Lower leg skin (tissue), 4 donors: ENCODE measurements around the gene ANKRD2. TPM values are rescaled to one million over a fixed set of nuclear protein-coding genes. Genes with fewer than 3 reads are reported as not detected.
"Not testable (repeated sequence)": the region's sequence is repeated elsewhere in the genome, so short reads cannot be mapped to it uniquely, and the experiment has no call there.

Experiments
- DNase-seq, 2 donors: peaks; one replicate each; pipeline ENCODE4 v3.0.0-alpha.2; 2019; ENCODE audit warnings: low spot score in 2 of 2
- H3K4me3 ChIP-seq: fragments of 200-600 bp; sonication (generic); 2 replicates; pipeline ENCODE4 v1.5.1; 2017; ENCODE audit warnings: mild to moderate bottlenecking, low read depth; ENCODE audit not compliant: poor library complexity, severe bottlenecking
- CTCF ChIP-seq, 3 donors: fragments of 450-650 bp; IDR thresholded peaks; one replicate each; pipeline ENCODE4 v1.5.1; 2016; ENCODE audit warnings: antibody characterized with exemption in 3 of 3, mild to moderate bottlenecking in 3 of 3, moderate library complexity in 2 of 3
- POLR2A ChIP-seq, 2 donors: fragments of 450-650 bp; IDR thresholded peaks; one replicate each; pipeline ENCODE4 v1.6.1; 2016 to 2017; ENCODE audit warnings: antibody characterized with exemption in 2 of 2, mild to moderate bottlenecking in 1 of 2, moderate library complexity in 1 of 2
- WGBS, 2 donors: methylation state at CpG; one replicate each; pipeline ENCODE4 v1.1.5; 2018; 5-methylcytosine and 5-hydroxymethylcytosine counted together
- intact Hi-C: fragments of 100-400 bp; cut with DNase I; formaldehyde crosslinking; loops from one replicate; pipeline ENCODE4 v1.15.0; 2023; ENCODE audit warnings: low total_unique reads
- total RNA-seq, 4 donors: library from RNA; depleted of rRNA; stranded (reverse); fragments of >200 nt; gene quantifications; one replicate each; pipeline ENCODE4 v1.1.0, GENCODE V29; 2016

Gene ANKRD2
- total RNA-seq, 4 donors from 2014 or later = 3.6 to 5.5 (median 4.8) TPM

DNA sequence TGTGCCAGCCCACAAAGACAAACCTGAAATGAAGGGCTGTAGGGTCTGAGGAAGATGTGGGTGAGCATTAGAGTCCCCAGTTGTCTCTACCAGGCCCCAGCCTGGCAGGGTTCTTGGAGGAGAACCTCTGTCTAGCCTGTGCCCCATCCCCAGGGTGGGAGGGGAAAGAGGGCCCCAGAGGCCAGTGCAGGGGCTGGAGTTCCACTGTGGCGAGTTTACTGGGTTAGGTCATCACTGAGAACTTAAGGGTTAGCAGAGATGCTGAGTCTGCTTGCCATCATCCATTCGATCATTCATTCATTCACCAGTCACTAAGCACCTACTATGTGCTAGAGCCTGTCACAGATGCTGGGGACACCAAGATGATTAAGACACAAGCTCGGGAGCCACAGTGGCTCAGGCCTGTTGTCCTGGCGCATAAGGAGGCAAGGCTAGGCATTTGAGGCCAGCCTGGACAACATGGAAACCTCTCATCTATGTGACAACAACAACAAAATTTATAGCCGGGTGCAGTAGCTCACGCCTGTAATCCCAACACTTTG, 2.6 kb downstream of the ANKRD2 start:
- intact Hi-C loops = no loop called here
- WGBS, 2 donors = 82 to 87% methylated on average over 6 of the region's 6 CpGs
- no peak overlapping the region for H3K4me3 ChIP-seq
- DNase-seq = no peak
- TF ChIP-seq POLR2A (IDR thresholded peaks at IDR 0.05) (no peak), CTCF (IDR thresholded peaks at IDR 0.05) (no peak)

- DNase-seq, H3K4me3 ChIP-seq, intact Hi-C loops: not testable (repeated sequence)
- 37 to 79% methylated on average over 5 of the region's 5 CpGs for WGBS, 2 donors
These were observed 3.9 kb downstream of the ANKRD2 start for GRCh38 chr10:97576487-97576886.

DNA sequence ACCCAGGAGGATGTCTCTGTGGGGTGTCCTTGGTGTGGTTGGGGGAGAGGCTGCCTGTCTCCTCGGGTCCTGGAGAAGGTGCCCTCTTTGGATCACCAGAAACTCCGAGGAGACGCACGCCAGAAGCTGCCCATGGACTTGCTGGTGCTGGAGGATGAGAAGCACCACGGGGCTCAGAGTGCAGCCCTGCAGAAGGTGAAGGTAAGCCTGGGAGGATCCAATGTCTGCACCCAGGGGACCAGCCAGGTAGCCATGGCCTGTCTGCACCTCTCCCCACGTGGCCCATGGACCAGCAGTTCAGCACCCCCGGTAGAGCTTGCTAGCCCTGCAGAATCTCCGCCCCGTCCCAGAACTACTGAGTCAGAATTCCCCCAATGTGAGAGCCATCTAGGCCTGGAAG, 5.1 kb downstream of the ANKRD2 start:
- 76 to 87% methylated on average over 7 to 9 of the region's 9 CpGs for WGBS, 2 donors
- TF ChIP-seq POLR2A (IDR thresholded peaks at IDR 0.05) (no peak), CTCF (IDR thresholded peaks at IDR 0.05) (no peak)
- DNase-seq = no peak
- intact Hi-C loops = no loop called here
- no peak overlapping the region for H3K4me3 ChIP-seq

GRCh38 chr10:97578171-97578844, 5.7 kb downstream of the ANKRD2 start:
- no peak for DNase-seq
- WGBS, 2 donors = 68 to 89% methylated on average over 29 to 40 of the region's 40 CpGs
- no peak overlapping the region for H3K4me3 ChIP-seq
- TF ChIP-seq CTCF (IDR thresholded peaks at IDR 0.05) = no peak
- TF ChIP-seq POLR2A (IDR thresholded peaks at IDR 0.05) = no peak
- intact Hi-C loops = no loop called here

DNA sequence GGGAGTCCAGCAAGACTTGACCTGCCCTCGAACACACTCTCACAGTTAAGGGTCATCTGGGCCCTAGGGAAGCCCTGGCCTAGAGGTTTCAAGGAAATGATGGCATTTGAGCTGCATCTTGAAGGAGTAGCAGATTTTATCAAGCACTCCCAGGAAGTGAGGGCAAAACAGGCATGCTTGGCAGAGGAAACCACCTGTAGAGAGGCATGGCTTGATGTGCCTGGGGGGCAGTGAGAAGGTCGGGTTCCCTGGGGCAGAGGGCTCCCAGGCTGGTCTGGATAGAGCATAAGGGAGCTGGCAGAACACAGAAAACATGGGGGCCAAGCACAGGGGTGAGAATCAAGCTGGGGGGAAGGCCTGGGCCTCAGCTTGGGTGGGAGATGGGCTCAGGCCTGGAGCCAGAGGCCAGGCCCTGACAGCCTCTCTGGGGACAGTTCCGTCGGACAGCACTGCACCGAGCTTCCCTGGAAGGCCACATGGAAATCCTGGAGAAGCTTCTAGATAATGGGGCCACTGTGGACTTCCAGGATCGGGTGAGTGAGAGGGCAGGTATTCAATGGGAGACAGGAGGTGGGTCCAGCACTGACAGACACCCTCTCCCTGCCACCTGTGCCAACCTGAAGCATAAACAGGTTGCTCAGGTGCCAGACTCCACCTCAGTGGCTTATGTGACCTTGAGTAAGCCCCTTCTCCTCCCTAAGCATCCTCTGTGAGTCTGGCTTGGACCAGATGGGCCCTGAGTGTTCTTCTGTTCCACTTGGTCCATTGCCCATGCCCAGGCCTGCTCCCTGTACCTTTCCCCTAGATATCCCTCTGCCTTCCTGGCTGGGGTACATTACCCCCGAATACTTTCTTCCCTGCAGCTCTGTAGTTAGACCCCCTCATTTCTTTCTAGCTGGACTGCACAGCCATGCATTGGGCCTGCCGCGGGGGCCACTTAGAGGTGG, 8.1 kb downstream of the ANKRD2 start:
- 81 to 93% methylated on average over 9 of the region's 9 CpGs for WGBS, 2 donors
- H3K4me3 ChIP-seq = no peak overlapping the region
- no peak for DNase-seq
- TF ChIP-seq POLR2A (IDR thresholded peaks at IDR 0.05) (no peak), CTCF (IDR thresholded peaks at IDR 0.05) (no peak)
- intact Hi-C loops = no loop called here

GRCh38 chr10:97582169-97582568, 9.6 kb downstream of the ANKRD2 start:
- WGBS, 2 donors = 94 to 96% methylated on average over 8 of the region's 8 CpGs
- intact Hi-C loops = no loop called here
- no peak for DNase-seq
- H3K4me3 ChIP-seq = no peak overlapping the region
- no peak for TF ChIP-seq POLR2A (IDR thresholded peaks at IDR 0.05)
- no peak for TF ChIP-seq CTCF (IDR thresholded peaks at IDR 0.05)
